Fibroblast of skin of right biceps (primary cell): ENCODE results near the gene FST.

Experiments
- DNase-seq: peaks from one replicate; pipeline ENCODE4 v3.0.0-alpha.2; 2013

The FST gene

GRCh38 chr5:53480416-53481158 lies at the start of gene FST:
TSS of gene FST (plus strand) at chr5:53480629. CDS start at chr5:53480792, 163 bp downstream.
- peak; percentile 33 for DNase-seq

GRCh38 chr5:53431665-53432064 lies 48.8 kb upstream of the FST start:
- DNase-seq, result peak; percentile 72

GRCh38 chr5:53433026-53433425 lies 47.4 kb upstream of the FST start:
- no peak for DNase-seq

GRCh38 chr5:53434541-53434940 lies 45.9 kb upstream of the FST start:
- no peak for DNase-seq

- no peak for DNase-seq
Measured at GRCh38 chr5:53436480-53437191, 43.8 kb upstream of the FST start.

- no peak for DNase-seq
Measured at GRCh38 chr5:53438079-53438478, 42.4 kb upstream of the FST start.

- peak; percentile 76 for DNase-seq
Measured at GRCh38 chr5:53438486-53439472, 41.6 kb upstream of the FST start.

- DNase-seq, result no peak
Measured at GRCh38 chr5:53442961-53443360, 37.5 kb upstream of the FST start.

- no peak for DNase-seq
Measured at GRCh38 chr5:53445569-53445968, 34.9 kb upstream of the FST start.

- DNase-seq, result peak; percentile 28
Measured at GRCh38 chr5:53446908-53447307, 33.5 kb upstream of the FST start.

- no peak for DNase-seq
Measured at GRCh38 chr5:53448851-53449250, 31.6 kb upstream of the FST start.

GRCh38 chr5:53453898-53454718 lies 26.3 kb upstream of the FST start:
- no peak for DNase-seq

GRCh38 chr5:53454719-53455000 lies 25.8 kb upstream of the FST start:
- no peak for DNase-seq

GRCh38 chr5:53456366-53456765 lies 24.1 kb upstream of the FST start:
- DNase-seq, result no peak

GRCh38 chr5:53463909-53464621 lies 16.4 kb upstream of the FST start:
- DNase-seq, result peak; percentile 77

- DNase-seq, result no peak
Measured at GRCh38 chr5:53464722-53465121, 15.7 kb upstream of the FST start.

- peak; percentile 79 for DNase-seq
Measured at GRCh38 chr5:53469946-53470687, 10.3 kb upstream of the FST start.

GRCh38 chr5:53472279-53472678 lies 8.2 kb upstream of the FST start:
- DNase-seq, result no peak

- no peak for DNase-seq
Measured at GRCh38 chr5:53472720-53473510, 7.5 kb upstream of the FST start.

- DNase-seq, result peak; percentile 49
Measured at GRCh38 chr5:53473633-53474032, 6.8 kb upstream of the FST start.
